PC-3 (cell line): Measurements from ENCODE around the gene THOC2. TPM values are rescaled to one million over a fixed set of nuclear protein-coding genes. Genes with fewer than 3 reads are reported as not detected.
"Not testable (repeated sequence)": the region's sequence is repeated elsewhere in the genome, so short reads cannot be mapped to it uniquely, and the experiment has no call there.

Source experiments
- ATAC-seq: fragments of 200-7000 bp; cut with Tn5 transposase; 2 replicates; pipeline ENCODE4 v1.9.1; 2020; ENCODE audit warnings: mild to moderate bottlenecking, moderate library complexity
- Bru-seq: library from RNA; stranded (reverse); fragments of 400-500 nt; gene quantifications from one replicate; lab custom pipeline; 2021; lab: Mats Ljungman, UMichigan
- BruChase-seq, 2 experiments: library from RNA; stranded (reverse); fragments of 400-500 nt; gene quantifications; one replicate each; lab custom pipeline; 2021; lab: Mats Ljungman, UMichigan
- BruUV-seq: library from RNA; stranded (reverse); fragments of 400-500 nt; replicated peaks from 2 replicates; lab custom pipeline; 2021; lab: Mats Ljungman, UMichigan
- CTCF ChIA-PET: fragments of 300-600 bp; sonication (Branson Sonifier 250); formaldehyde crosslinking; loops from one replicate; lab custom pipeline; 2022; ENCODE audit warnings: antibody characterized with exemption; lab: Charles Lee
- POLR2A ChIA-PET: fragments of 300-600 bp; sonication (Branson Sonifier 250); formaldehyde crosslinking; loops from one replicate; lab custom pipeline; 2022; ENCODE audit warnings: antibody characterized with exemption; ENCODE audit not compliant: unreplicated experiment; lab: Charles Lee
- DNase-seq: peaks from one replicate; pipeline ENCODE4 v3.0.0-alpha.2; 2015
- H2AFZ ChIP-seq: fragments of 300-600 bp; sonication (generic); 2 replicates; pipeline ENCODE4 v1.6.0; 2016; ENCODE audit warnings: antibody characterized with exemption, low read length
- H3F3A ChIP-seq: fragments of 300-600 bp; sonication (generic); one replicate; pipeline ENCODE4 v1.6.0; 2017; ENCODE audit warnings: antibody characterized with exemption, low read length, control low read depth, mild to moderate bottlenecking; ENCODE audit not compliant: unreplicated experiment
- H3K27ac ChIP-seq: fragments of 300-600 bp; sonication (generic); 2 replicates; pipeline ENCODE4 v1.5.1; 2016; ENCODE audit warnings: mild to moderate bottlenecking, low read length
- H3K27me3 ChIP-seq: fragments of 300-600 bp; sonication (generic); 2 replicates; pipeline ENCODE4 v1.6.1; 2016; ENCODE audit warnings: low read length, mixed read lengths
- H3K36me3 ChIP-seq: fragments of 300-600 bp; sonication (generic); 2 replicates; pipeline ENCODE4 v1.6.1; 2016; ENCODE audit warnings: low read depth, mixed run types, low read length, mixed read lengths
- H3K4me1 ChIP-seq: fragments of 300-600 bp; sonication (generic); 2 replicates; pipeline ENCODE4 v1.5.1; 2016; ENCODE audit warnings: low read length; ENCODE audit not compliant: insufficient read depth
- H3K4me2 ChIP-seq: fragments of 300-600 bp; sonication (generic); 2 replicates; pipeline ENCODE4 v1.6.0; 2016; ENCODE audit warnings: low read length
- H3K4me3 ChIP-seq: fragments of 300-600 bp; sonication (generic); 2 replicates; pipeline ENCODE4 v1.5.1; 2016; ENCODE audit warnings: mild to moderate bottlenecking, low read length, mixed read lengths
- H3K79me2 ChIP-seq: fragments of 300-600 bp; sonication (generic); 2 replicates; pipeline ENCODE4 v1.6.1; 2017; ENCODE audit warnings: low read length, mixed read lengths
- H3K9ac ChIP-seq: fragments of 300-600 bp; sonication (generic); 2 replicates; pipeline ENCODE4 v1.6.0; 2016; ENCODE audit warnings: mild to moderate bottlenecking, low read length
- H3K9me2 ChIP-seq: fragments of 300-600 bp; sonication (generic); replicated peaks from 2 replicates; pipeline ENCODE4 v1.6.1; 2016; ENCODE audit warnings: mixed run types, low read length, mixed read lengths
- H3K9me3 ChIP-seq: fragments of 300-600 bp; sonication (generic); 2 replicates; pipeline ENCODE4 v1.6.1; 2016; ENCODE audit warnings: low read length, mixed read lengths
- H4K20me1 ChIP-seq: fragments of 300-600 bp; sonication (generic); 2 replicates; pipeline ENCODE4 v1.6.1; 2016; ENCODE audit warnings: low read length, mixed read lengths
- EZH2 ChIP-seq: fragments of 300-600 bp; sonication (generic); IDR thresholded peaks from one replicate; pipeline ENCODE4 v1.6.1; 2017; ENCODE audit warnings: antibody characterized with exemption, mild to moderate bottlenecking, low read length; ENCODE audit not compliant: unreplicated experiment
- EZH2phosphoT487 ChIP-seq: fragments of 300-600 bp; sonication (generic); IDR thresholded peaks from 2 replicates; pipeline ENCODE4 v1.6.1; 2018; ENCODE audit warnings: mild to moderate bottlenecking, antibody characterized with exemption, low read length, borderline replicate concordance
- intact Hi-C: fragments of 100-400 bp; cut with micrococcal nuclease; formaldehyde crosslinking; loops from 2 replicates; pipeline ENCODE4 v1.9.0; 2023
- long read RNA-seq: library from polyadenylated mRNA; unstranded; transcript quantifications from one replicate; pipeline ENCODE4 v2.0.0, GENCODE V29; 2021; ENCODE audit not compliant: unreplicated experiment
- total RNA-seq: library from RNA; depleted of rRNA; stranded (reverse); fragments of >200 nt; gene quantifications from 2 replicates; pipeline ENCODE4 v1.2.3, GENCODE V29; 2014; rRNA removed
- TF ChIP-seq, protein P1 (sequence below): fragments of 300-600 bp; sonication (generic); conservative IDR thresholded peaks from 2 replicates; pipeline ENCODE4 v1.5.1; 2017; ENCODE audit warnings: antibody characterized with exemption, low read depth, mild to moderate bottlenecking, low read length

The THOC2 gene, protein sequence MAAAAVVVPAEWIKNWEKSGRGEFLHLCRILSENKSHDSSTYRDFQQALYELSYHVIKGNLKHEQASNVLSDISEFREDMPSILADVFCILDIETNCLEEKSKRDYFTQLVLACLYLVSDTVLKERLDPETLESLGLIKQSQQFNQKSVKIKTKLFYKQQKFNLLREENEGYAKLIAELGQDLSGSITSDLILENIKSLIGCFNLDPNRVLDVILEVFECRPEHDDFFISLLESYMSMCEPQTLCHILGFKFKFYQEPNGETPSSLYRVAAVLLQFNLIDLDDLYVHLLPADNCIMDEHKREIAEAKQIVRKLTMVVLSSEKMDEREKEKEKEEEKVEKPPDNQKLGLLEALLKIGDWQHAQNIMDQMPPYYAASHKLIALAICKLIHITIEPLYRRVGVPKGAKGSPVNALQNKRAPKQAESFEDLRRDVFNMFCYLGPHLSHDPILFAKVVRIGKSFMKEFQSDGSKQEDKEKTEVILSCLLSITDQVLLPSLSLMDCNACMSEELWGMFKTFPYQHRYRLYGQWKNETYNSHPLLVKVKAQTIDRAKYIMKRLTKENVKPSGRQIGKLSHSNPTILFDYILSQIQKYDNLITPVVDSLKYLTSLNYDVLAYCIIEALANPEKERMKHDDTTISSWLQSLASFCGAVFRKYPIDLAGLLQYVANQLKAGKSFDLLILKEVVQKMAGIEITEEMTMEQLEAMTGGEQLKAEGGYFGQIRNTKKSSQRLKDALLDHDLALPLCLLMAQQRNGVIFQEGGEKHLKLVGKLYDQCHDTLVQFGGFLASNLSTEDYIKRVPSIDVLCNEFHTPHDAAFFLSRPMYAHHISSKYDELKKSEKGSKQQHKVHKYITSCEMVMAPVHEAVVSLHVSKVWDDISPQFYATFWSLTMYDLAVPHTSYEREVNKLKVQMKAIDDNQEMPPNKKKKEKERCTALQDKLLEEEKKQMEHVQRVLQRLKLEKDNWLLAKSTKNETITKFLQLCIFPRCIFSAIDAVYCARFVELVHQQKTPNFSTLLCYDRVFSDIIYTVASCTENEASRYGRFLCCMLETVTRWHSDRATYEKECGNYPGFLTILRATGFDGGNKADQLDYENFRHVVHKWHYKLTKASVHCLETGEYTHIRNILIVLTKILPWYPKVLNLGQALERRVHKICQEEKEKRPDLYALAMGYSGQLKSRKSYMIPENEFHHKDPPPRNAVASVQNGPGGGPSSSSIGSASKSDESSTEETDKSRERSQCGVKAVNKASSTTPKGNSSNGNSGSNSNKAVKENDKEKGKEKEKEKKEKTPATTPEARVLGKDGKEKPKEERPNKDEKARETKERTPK (N-terminal part only)
- total RNA-seq (69.1 and 78.0 TPM in 2 replicates), Bru-seq, nascent RNA (percentile 90 among the genes with signal in this experiment), BruChase-seq, experiment 1, labeled RNA remaining after a 6-hour chase (percentile 87 among the genes with signal in this experiment), BruChase-seq, experiment 2, labeled RNA remaining after a 2-hour chase (percentile 92 among the genes with signal in this experiment)
- long read RNA-seq, partial matches to known transcripts: 176 of 232 reads
- long read RNA-seq, other reads (novel, unspliced or antisense): 54 of 232 reads

DNA sequence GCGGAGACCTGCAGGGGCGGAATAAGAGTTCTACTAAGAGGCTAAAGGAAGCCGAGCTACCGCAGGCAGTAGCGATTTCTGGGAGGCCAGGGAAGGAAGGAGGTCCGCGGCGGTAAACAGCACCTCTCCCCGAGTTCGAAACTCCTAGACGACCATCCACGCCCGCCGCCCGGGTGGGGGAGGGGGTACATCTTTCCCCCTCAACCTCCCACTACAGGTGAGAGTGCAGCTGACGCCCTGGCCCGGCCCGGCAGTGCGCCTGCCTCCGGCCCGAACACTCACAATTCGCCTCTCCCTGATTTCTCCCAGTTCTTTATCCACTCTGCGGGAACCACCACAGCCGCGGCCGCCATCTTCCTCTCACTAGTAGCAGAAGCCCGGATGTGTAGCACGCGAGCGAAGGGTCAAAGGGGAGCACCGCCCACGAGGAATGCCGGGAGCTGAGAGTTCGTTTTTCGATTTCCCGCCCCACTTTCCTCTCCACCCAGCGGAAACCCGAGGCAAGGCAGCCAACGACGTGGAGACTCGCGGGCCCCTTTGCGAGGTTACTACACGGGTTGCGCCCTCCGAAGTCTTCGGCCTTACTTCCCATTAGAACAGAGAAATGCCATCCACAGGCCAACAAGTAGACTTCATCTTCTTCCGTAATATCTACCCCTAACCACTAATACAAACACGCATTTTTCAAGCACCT, at the start of gene THOC2:
TSS of gene THOC2 (minus strand) at position 383 of the 694 bp plus-strand sequence. CDS start at position 353, 30 bp downstream.
- H3K9ac ChIP-seq: peak within 1 kb of the TSS; percentile 96
- no peaks in the 10 kb centered on the region for H3K27me3 ChIP-seq
- no peak for TF ChIP-seq EZH2
- TF ChIP-seq EZH2phosphoT487: no peak
- TF ChIP-seq, protein P1, sequence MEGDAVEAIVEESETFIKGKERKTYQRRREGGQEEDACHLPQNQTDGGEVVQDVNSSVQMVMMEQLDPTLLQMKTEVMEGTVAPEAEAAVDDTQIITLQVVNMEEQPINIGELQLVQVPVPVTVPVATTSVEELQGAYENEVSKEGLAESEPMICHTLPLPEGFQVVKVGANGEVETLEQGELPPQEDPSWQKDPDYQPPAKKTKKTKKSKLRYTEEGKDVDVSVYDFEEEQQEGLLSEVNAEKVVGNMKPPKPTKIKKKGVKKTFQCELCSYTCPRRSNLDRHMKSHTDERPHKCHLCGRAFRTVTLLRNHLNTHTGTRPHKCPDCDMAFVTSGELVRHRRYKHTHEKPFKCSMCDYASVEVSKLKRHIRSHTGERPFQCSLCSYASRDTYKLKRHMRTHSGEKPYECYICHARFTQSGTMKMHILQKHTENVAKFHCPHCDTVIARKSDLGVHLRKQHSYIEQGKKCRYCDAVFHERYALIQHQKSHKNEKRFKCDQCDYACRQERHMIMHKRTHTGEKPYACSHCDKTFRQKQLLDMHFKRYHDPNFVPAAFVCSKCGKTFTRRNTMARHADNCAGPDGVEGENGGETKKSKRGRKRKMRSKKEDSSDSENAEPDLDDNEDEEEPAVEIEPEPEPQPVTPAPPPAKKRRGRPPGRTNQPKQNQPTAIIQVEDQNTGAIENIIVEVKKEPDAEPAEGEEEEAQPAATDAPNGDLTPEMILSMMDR: peak; percentile 30; the same call in 1 of the 2 replicates
- H3K4me1 ChIP-seq: peaks cover 32% of the 10 kb centered on the region
- intact Hi-C loops: loop anchor here (5.0 kb wide), 2 partner anchors 36 to 86 kb away; no protein-coding TSS in a partner anchor
- peak within 1 kb of the TSS; percentile 99 for H2AFZ ChIP-seq
- peak within 1 kb of the TSS; percentile 72 for H3K27ac ChIP-seq
- peak within 1 kb of the TSS; percentile 96 for H3K4me2 ChIP-seq
- peaks cover 55% of the 10 kb centered on the region for H3K79me2 ChIP-seq
- H3F3A ChIP-seq: no peaks in the 10 kb centered on the region
- H3K4me3 ChIP-seq: peak within 1 kb of the TSS; percentile 97
- peak; percentile 87 for ATAC-seq
- H4K20me1 ChIP-seq: peaks cover 41% of the 10 kb centered on the region
- BruUV-seq: TSS peak; percentile 71
- POLR2A ChIA-PET: interaction anchor here (0.6 kb wide), 1 partner anchor 230 kb away, joined by 3 read pairs; no protein-coding TSS in a partner anchor
- H3K9me2 ChIP-seq: no peaks in the 10 kb centered on the region
- H3K36me3 ChIP-seq: no peaks in the 10 kb centered on the region; the same call in 1 of the 2 replicates
- H3K9me3 ChIP-seq: no peaks in the 10 kb centered on the region
- CTCF ChIA-PET: interaction anchor here (0.6 to 1.5 kb wide), 2 partner anchors 31 to 37 kb away, joined by 3 read pairs; no protein-coding TSS in a partner anchor
- DNase-seq: peak; percentile 84

DNA sequence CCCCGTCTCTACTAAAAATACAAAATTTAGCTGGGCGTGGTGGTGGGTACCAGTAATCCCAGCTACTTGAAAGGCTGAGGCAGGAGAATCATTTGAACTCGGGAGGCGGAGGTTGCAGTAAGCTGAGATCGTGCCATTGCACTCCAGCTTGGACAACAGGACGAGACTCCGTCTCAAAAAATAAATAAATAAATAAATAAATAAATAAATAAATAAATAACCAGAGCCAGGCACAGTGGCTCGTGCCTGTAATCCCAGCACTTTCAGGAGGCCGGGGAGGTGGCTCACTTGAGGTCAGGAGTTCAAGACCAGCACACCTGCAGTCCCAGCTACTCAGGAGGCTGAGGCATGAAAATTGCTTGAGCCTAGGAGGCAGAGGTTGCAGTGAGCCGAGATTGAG, 48.9 kb upstream of the THOC2 start:
- peaks cover 20% of the 10 kb centered on the region for H3K4me1 ChIP-seq
- H3K4me3 ChIP-seq, H3F3A ChIP-seq, intact Hi-C loops, H3K4me2 ChIP-seq, CTCF ChIA-PET, BruUV-seq, ATAC-seq, H3K27me3 ChIP-seq, POLR2A ChIA-PET, H2AFZ ChIP-seq, DNase-seq, H4K20me1 ChIP-seq, H3K79me2 ChIP-seq, H3K27ac ChIP-seq, H3K9me2 ChIP-seq, H3K9me3 ChIP-seq, H3K9ac ChIP-seq, H3K36me3 ChIP-seq: not testable (repeated sequence)
